OCI-LY7 (cell line): ENCODE data around the gene MXD4. TPM values are rescaled to one million over a fixed set of nuclear protein-coding genes. Genes with fewer than 3 reads are reported as not detected.

Experiments used
- BruUV-seq: library from RNA; stranded (reverse); fragments of 400-500 nt; replicated peaks from 2 replicates; lab custom pipeline; 2021; lab: Mats Ljungman, UMichigan
- CTCF ChIA-PET: fragments of 300-600 bp; sonication (Branson Sonifier 250); formaldehyde crosslinking; loops from one replicate; lab custom pipeline; 2022; ENCODE audit warnings: antibody characterized with exemption; ENCODE audit not compliant: unreplicated experiment; lab: Charles Lee
- POLR2A ChIA-PET: fragments of 300-600 bp; sonication (Branson Sonifier 250); formaldehyde crosslinking; loops from one replicate; lab custom pipeline; 2022; ENCODE audit warnings: antibody characterized with exemption; lab: Charles Lee
- DNase-seq: peaks from one replicate; pipeline ENCODE4 v3.0.0-alpha.2; 2015; ENCODE audit warnings: low spot score
- H2AFZ ChIP-seq: fragments of 200-600 bp; sonication (generic), shearing (Covaris generic); 2 replicates; pipeline ENCODE4 v1.6.1; 2014; ENCODE audit warnings: mild to moderate bottlenecking, antibody characterized with exemption, low read length, moderate library complexity
- H3K27ac ChIP-seq: fragments of 200-600 bp; sonication (generic); 2 replicates; pipeline ENCODE4 v1.5.1; 2014; ENCODE audit warnings: mixed run types, low read depth, mild to moderate bottlenecking, moderate library complexity, low read length, inconsistent platforms; ENCODE audit not compliant: poor library complexity, severe bottlenecking
- H3K36me3 ChIP-seq: fragments of 200-600 bp; sonication (generic); 2 replicates; pipeline ENCODE4 v1.6.1; 2014; ENCODE audit warnings: mild to moderate bottlenecking, antibody characterized with exemption, low read length, moderate library complexity, mixed read lengths; ENCODE audit not compliant: insufficient read depth
- H3K4me1 ChIP-seq: fragments of 200-600 bp; sonication (generic); 2 replicates; pipeline ENCODE4 v1.5.1; 2014; ENCODE audit warnings: mild to moderate bottlenecking, low read length; ENCODE audit not compliant: insufficient read depth, poor library complexity, severe bottlenecking
- H3K4me2 ChIP-seq: fragments of 200-600 bp; sonication (generic); 2 replicates; pipeline ENCODE4 v1.6.1; 2014; ENCODE audit warnings: mild to moderate bottlenecking, low read length
- H3K4me3 ChIP-seq: fragments of 200-600 bp; sonication (generic); 2 replicates; pipeline ENCODE4 v1.5.1; 2014; ENCODE audit warnings: mild to moderate bottlenecking, low read depth, low read length; ENCODE audit not compliant: poor library complexity, severe bottlenecking
- H3K79me2 ChIP-seq: fragments of 200-600 bp; sonication (generic); 2 replicates; pipeline ENCODE4 v1.6.1; 2016; ENCODE audit warnings: low read depth, mild to moderate bottlenecking, low read length, moderate library complexity, mixed read lengths; ENCODE audit not compliant: insufficient read depth
- H3K9me2 ChIP-seq: fragments of 200-600 bp; sonication (generic); 2 replicates; pipeline ENCODE4 v1.6.1; 2016; ENCODE audit warnings: mild to moderate bottlenecking, low read length, mixed read lengths; ENCODE audit not compliant: insufficient read depth
- H3K9me3 ChIP-seq: fragments of 200-600 bp; sonication (generic); 2 replicates; pipeline ENCODE4 v1.6.1; 2014; ENCODE audit warnings: mild to moderate bottlenecking, mixed run types, low read length, mixed read lengths
- H4K20me1 ChIP-seq: fragments of 200-600 bp; sonication (generic); 2 replicates; pipeline ENCODE4 v1.6.1; 2014; ENCODE audit warnings: mild to moderate bottlenecking, antibody characterized with exemption, low read length, moderate library complexity, mixed read lengths; ENCODE audit not compliant: insufficient read depth
- EZH2phosphoT487 ChIP-seq: fragments of 200-600 bp; sonication (generic); IDR thresholded peaks from 2 replicates; pipeline ENCODE4 v1.6.1; 2018; ENCODE audit warnings: low read depth, borderline replicate concordance, mild to moderate bottlenecking, mixed run types, antibody characterized with exemption, low read length, moderate library complexity, mixed read lengths
- intact Hi-C: fragments of 100-400 bp; cut with micrococcal nuclease; formaldehyde crosslinking; loops from one replicate; pipeline ENCODE4 v1.10.0; 2022; ENCODE audit not compliant: unreplicated experiment
- total RNA-seq, 2 experiments: library from RNA; depleted of rRNA in 1 of 2; stranded (reverse); fragments of >200 nt in 1 of 2; shearing (Covaris generic) in 1 of 2; gene quantifications; 2 replicates each; pipeline ENCODE4 v1.2.3, GENCODE V29; 2014 to 2022
- TF ChIP-seq, protein P1 (sequence below): fragments of 200-600 bp; sonication (generic); conservative IDR thresholded peaks from 2 replicates; pipeline ENCODE4 v1.5.1; 2014; ENCODE audit warnings: mild to moderate bottlenecking, antibody characterized with exemption, low read length, moderate library complexity, mixed read lengths

MXD4 gene
- total RNA-seq, 2 experiments from 2014 or later = 3.0 to 11.6 TPM

GRCh38 chr4:2259036-2259540, 2.8 kb downstream of the MXD4 start:
- POLR2A ChIA-PET = no interaction called here

DNA sequence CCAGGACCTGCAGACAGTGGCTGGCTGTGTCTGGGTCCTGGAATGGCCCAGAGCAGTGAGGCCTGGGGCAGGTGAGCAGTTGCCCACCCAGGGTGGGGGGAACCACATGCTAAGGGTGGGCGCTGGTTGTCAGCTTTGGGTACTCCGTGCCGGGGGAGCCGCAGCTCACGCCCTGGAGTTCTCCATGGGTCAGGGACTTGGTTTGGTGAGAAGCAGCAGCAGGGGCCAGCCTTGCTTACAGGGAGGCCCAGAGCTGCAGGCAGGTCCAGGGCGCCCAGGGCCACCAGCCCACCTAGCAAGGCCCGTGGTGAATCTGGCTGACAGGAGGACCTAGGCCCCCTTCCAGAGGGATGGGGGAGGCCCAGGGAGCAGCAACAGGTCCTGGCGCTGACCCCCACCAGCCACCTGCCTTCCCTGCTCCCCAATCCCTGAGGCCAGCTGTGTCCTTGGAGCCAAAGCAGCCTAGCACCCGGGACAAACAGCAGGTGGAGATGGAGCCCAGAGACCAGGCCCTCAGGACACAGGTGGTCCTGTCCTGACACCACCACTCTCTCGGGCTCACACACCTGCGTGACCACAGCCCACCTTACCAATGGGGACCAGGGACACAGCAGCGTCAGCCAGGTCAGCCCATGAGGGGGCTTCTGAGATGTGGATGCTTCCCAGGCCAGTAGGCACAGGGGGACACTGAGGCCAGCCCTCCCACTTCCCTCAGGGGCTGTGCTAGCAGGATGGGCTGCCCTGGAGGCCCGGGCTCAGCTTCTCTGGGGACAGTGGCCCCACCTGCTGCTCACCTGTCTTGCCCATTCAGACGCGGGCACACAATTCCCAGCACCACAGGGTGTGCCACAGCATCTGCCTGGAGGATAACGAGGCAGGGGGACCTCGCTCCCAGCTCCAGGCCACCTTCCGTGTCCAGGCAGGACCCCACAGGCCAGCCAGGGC, 3.5 kb downstream of the MXD4 start:
- Histone ChIP-seq H3K4me1 (peaks cover 7% of the 10 kb centered on the region), H4K20me1 (no peaks in the 10 kb centered on the region), H3K9me2 (no peaks in the 10 kb centered on the region), H2AFZ (no peak overlapping the region), H3K36me3 (no peaks in the 10 kb centered on the region), H3K9me3 (no peaks in the 10 kb centered on the region), H3K27ac (no peak overlapping the region), H3K4me2 (no peak overlapping the region), H3K79me2 (no peaks in the 10 kb centered on the region), H3K4me3 (no peak overlapping the region)
- POLR2A ChIA-PET = no interaction called here
- no peak for DNase-seq
- no TSS peak for BruUV-seq
- no peak for TF ChIP-seq EZH2phosphoT487
- TF ChIP-seq, protein P1, sequence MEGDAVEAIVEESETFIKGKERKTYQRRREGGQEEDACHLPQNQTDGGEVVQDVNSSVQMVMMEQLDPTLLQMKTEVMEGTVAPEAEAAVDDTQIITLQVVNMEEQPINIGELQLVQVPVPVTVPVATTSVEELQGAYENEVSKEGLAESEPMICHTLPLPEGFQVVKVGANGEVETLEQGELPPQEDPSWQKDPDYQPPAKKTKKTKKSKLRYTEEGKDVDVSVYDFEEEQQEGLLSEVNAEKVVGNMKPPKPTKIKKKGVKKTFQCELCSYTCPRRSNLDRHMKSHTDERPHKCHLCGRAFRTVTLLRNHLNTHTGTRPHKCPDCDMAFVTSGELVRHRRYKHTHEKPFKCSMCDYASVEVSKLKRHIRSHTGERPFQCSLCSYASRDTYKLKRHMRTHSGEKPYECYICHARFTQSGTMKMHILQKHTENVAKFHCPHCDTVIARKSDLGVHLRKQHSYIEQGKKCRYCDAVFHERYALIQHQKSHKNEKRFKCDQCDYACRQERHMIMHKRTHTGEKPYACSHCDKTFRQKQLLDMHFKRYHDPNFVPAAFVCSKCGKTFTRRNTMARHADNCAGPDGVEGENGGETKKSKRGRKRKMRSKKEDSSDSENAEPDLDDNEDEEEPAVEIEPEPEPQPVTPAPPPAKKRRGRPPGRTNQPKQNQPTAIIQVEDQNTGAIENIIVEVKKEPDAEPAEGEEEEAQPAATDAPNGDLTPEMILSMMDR = no peak
- CTCF ChIA-PET = no interaction called here
- intact Hi-C loops = no loop called here

More at GRCh38 chr4:2259036-2259540, 2.8 kb downstream of the MXD4 start:
- BruUV-seq = no TSS peak
- no peak overlapping the region for H3K4me3 ChIP-seq
- intact Hi-C loops = no loop called here
- H3K4me2 ChIP-seq = no peak overlapping the region
- DNase-seq = no peak
- H3K36me3 ChIP-seq = no peaks in the 10 kb centered on the region
- no peak overlapping the region for H2AFZ ChIP-seq
- no peaks in the 10 kb centered on the region for H3K9me2 ChIP-seq
- TF ChIP-seq, protein P1 = no peak
- TF ChIP-seq EZH2phosphoT487 = no peak
- H3K79me2 ChIP-seq = no peaks in the 10 kb centered on the region
- no peak overlapping the region for H3K27ac ChIP-seq
- no peaks in the 10 kb centered on the region for H4K20me1 ChIP-seq
- H3K9me3 ChIP-seq = no peaks in the 10 kb centered on the region
- H3K4me1 ChIP-seq = peaks cover 14% of the 10 kb centered on the region
- CTCF ChIA-PET = no interaction called here
